Aorta (tissue), 5 donors: ENCODE results near the gene ELF2. TPM values are rescaled to one million over a fixed set of nuclear protein-coding genes. Genes with fewer than 3 reads are reported as not detected.

Experiments used
- ATAC-seq: fragments of 200-7000 bp; cut with Tn5 transposase; one replicate; pipeline ENCODE4 v1.9.1; 2022; ENCODE audit warnings: moderate library complexity; ENCODE audit not compliant: low FRiP score
- DNase-seq, 2 donors: peaks; one replicate each; pipeline ENCODE4 v3.0.0-alpha.2; 2020
- H3K27ac ChIP-seq, 2 donors: one replicate each; pipeline ENCODE4 v1.5.1; 2013; ENCODE audit warnings: low read length in 2 of 2, mild to moderate bottlenecking in 2 of 2, moderate library complexity in 2 of 2, control low read depth in 1 of 2, inconsistent platforms in 1 of 2, low read depth in 1 of 2
- H3K27me3 ChIP-seq, 2 donors: one replicate each; pipeline ENCODE4 v1.6.1; 2013; ENCODE audit warnings: control low read depth in 1 of 2, low read length in 1 of 2, mild to moderate bottlenecking in 1 of 2, moderate library complexity in 1 of 2; ENCODE audit not compliant: insufficient read depth in 2 of 2, control insufficient read depth in 1 of 2
- H3K36me3 ChIP-seq, 2 donors: one replicate each; pipeline ENCODE4 v1.6.1; 2013; ENCODE audit warnings: control low read depth in 1 of 2, low read length in 1 of 2, mild to moderate bottlenecking in 1 of 2; ENCODE audit not compliant: insufficient read depth in 2 of 2, control insufficient read depth in 1 of 2
- H3K4me1 ChIP-seq, 2 donors: one replicate each; pipeline ENCODE4 v1.6.1; 2013; ENCODE audit warnings: low read length in 2 of 2, control low read depth in 1 of 2, mild to moderate bottlenecking in 1 of 2, moderate library complexity in 1 of 2; ENCODE audit not compliant: insufficient read depth in 2 of 2, control insufficient read depth in 1 of 2
- H3K4me3 ChIP-seq, 2 donors: one replicate each; pipeline ENCODE4 v1.5.1; 2013; ENCODE audit warnings: low read length in 2 of 2, control low read depth in 1 of 2, mild to moderate bottlenecking in 1 of 2
- H3K9me3 ChIP-seq: one replicate; pipeline ENCODE4 v1.6.1; 2013; ENCODE audit warnings: mild to moderate bottlenecking, low read length; ENCODE audit not compliant: control insufficient read depth
- WGBS, 2 donors: extraction: QIAGEN DNeasy Blood & Tissue Kit; methylation state at CpG; one replicate each; pipeline ENCODE4 v1.1.7; 2013; 5-methylcytosine and 5-hydroxymethylcytosine counted together
- intact Hi-C, 2 donors: fragments of 100-400 bp; cut with DNase I; formaldehyde crosslinking; loops; one replicate each; pipeline versions ENCODE4 v1.14.2 to v1.15.0; 2022
- polyA plus RNA-seq, 2 donors: library from polyadenylated mRNA; stranded (reverse); fragments of 200-250 nt; gene quantifications; one replicate each; pipeline ENCODE4 v1.2.3, GENCODE V29; 2013
- total RNA-seq, 2 donors: library from RNA; stranded (reverse); fragmentation: NEBNext Ultra II Directional; extraction: Animal tissue kit (Norgen Biotek cat#: 25700); gene quantifications; one replicate each; pipeline ENCODE4 v1.2.1, GENCODE V29; 2021
- donor health status: healthy with polysubstance abuse.
- donor health status: Bipolar disorder and iron deficiency.
- donor health status: DM: no; HTN: no; CAD: no.
- donor health status: DM: no; HTN: no; CAD: no.
- donor health status: DM: yes; HTN: yes; CAD: no.

ELF2 gene
- total and polyA plus RNA-seq, 4 donors: 12.3 to 102 (median 58.4) TPM

- Histone ChIP-seq H3K4me3 (no peak overlapping the region), H3K4me1 (peaks cover 8 to 30% of the 10 kb centered on the region in 2 donors), H3K9me3 (no peaks in the 10 kb centered on the region), H3K27ac (no peak overlapping the region), H3K27me3 (no peaks in the 10 kb centered on the region), H3K36me3 (no peaks in the 10 kb centered on the region)
- ATAC-seq (no peak), DNase-seq (no peak)
- 60 to 72% methylated on average over 2 of the region's 2 CpGs for WGBS, 2 donors
- intact Hi-C loops: no loop called here
Observed at GRCh38 chr4:139142980-139143379, 34.0 kb downstream of the ELF2 start.

GRCh38 chr4:139142087-139142486 is 34.9 kb downstream of the ELF2 start:
- WGBS, 2 donors: 5 to 10% methylated on average over 1 of the region's 1 CpG
- intact Hi-C loops: no loop called here
- peaks cover 8 to 30% of the 10 kb centered on the region in 2 donors for H3K4me1 ChIP-seq

GRCh38 chr4:139137763-139138162 is 39.3 kb downstream of the ELF2 start:
- Histone ChIP-seq H3K27me3 (no peaks in the 10 kb centered on the region), H3K27ac (no peak overlapping the region), H3K4me1 (peaks cover 0 to 20% of the 10 kb centered on the region in 2 donors), H3K4me3 (no peak overlapping the region), H3K9me3 (no peaks in the 10 kb centered on the region), H3K36me3 (no peaks in the 10 kb centered on the region)
- WGBS, 2 donors: 91 to 94% methylated on average over 3 of the region's 3 CpGs
- DNase-seq (no peak), ATAC-seq (no peak)
- intact Hi-C loops: no loop called here

More at GRCh38 chr4:139142087-139142486, 34.9 kb downstream of the ELF2 start:
- Histone ChIP-seq H3K36me3 (no peaks in the 10 kb centered on the region), H3K27me3 (no peaks in the 10 kb centered on the region), H3K9me3 (no peaks in the 10 kb centered on the region), H3K27ac (no peak overlapping the region), H3K4me3 (no peak overlapping the region)
- DNase-seq (no peak), ATAC-seq (no peak)

- H3K4me3 ChIP-seq: no peak overlapping the region
- ATAC-seq: no peak
- H3K36me3 ChIP-seq: no peaks in the 10 kb centered on the region
- no peaks in the 10 kb centered on the region for H3K9me3 ChIP-seq
- DNase-seq: no peak
- H3K27ac ChIP-seq: no peak overlapping the region
- H3K4me1 ChIP-seq: no peaks in the 10 kb centered on the region
- intact Hi-C loops: loop anchor here in 1 of 2 donors (5.0 kb wide), 1 partner anchor 43 kb away; the partner anchor contains the start of gene ELF2
- H3K27me3 ChIP-seq: no peaks in the 10 kb centered on the region
Observed at GRCh38 chr4:139134403-139134802, 42.6 kb downstream of the ELF2 start.

GRCh38 chr4:139131209-139131870 is 45.7 kb downstream of the ELF2 start:
- 5 to 7% methylated on average over 3 of the region's 3 CpGs for WGBS, 2 donors
- peak overlapping the region in 1 of 2 donors; percentile 95 for H3K27ac ChIP-seq
- ATAC-seq (peak; percentile 19), DNase-seq (no peak)
- intact Hi-C loops: loop anchor here in 1 of 2 donors (5.0 kb wide), 1 partner anchor 46 kb away; the partner anchor contains the start of gene ELF2
- no peaks in the 10 kb centered on the region for H3K9me3 ChIP-seq
- H3K4me1 ChIP-seq: peaks cover 0 to 5% of the 10 kb centered on the region in 2 donors
- no peaks in the 10 kb centered on the region for H3K27me3 ChIP-seq
- H3K36me3 ChIP-seq: no peaks in the 10 kb centered on the region
- H3K4me3 ChIP-seq: no peak overlapping the region

- no peak for DNase-seq
- 77 to 82% methylated on average over 3 of the region's 3 CpGs for WGBS, 2 donors
- peak overlapping the region in 1 of 2 donors; percentile 76 for H3K27ac ChIP-seq
- no peaks in the 10 kb centered on the region for H3K27me3 ChIP-seq
- no peaks in the 10 kb centered on the region for H3K36me3 ChIP-seq
- peaks cover 0 to 5% of the 10 kb centered on the region in 2 donors for H3K4me1 ChIP-seq
- no peak for ATAC-seq
- no peaks in the 10 kb centered on the region for H3K9me3 ChIP-seq
- no peak overlapping the region for H3K4me3 ChIP-seq
- intact Hi-C loops: no loop called here
Observed at GRCh38 chr4:139129206-139129605, 47.8 kb downstream of the ELF2 start.

GRCh38 chr4:139126898-139127297 is 50.1 kb downstream of the ELF2 start:
- intact Hi-C loops: no loop called here
- peaks cover 0 to 5% of the 10 kb centered on the region in 2 donors for H3K4me1 ChIP-seq
- no peak overlapping the region for H3K4me3 ChIP-seq
- 84% methylated on average over 3 of the region's 3 CpGs for WGBS, 2 donors
- ATAC-seq: no peak
- H3K27me3 ChIP-seq: no peaks in the 10 kb centered on the region
- H3K27ac ChIP-seq: peak overlapping the region in 1 of 2 donors; percentile 17
- no peaks in the 10 kb centered on the region for H3K9me3 ChIP-seq
- DNase-seq: no peak
- no peaks in the 10 kb centered on the region for H3K36me3 ChIP-seq

- no peaks in the 10 kb centered on the region for H3K27me3 ChIP-seq
- H3K4me1 ChIP-seq: peaks cover 0 to under 1% of the 10 kb centered on the region in 2 donors
- H3K36me3 ChIP-seq: peaks cover 0 to 5% of the 10 kb centered on the region in 2 donors
- intact Hi-C loops: no loop called here
- H3K9me3 ChIP-seq: no peaks in the 10 kb centered on the region
- DNase-seq (no peak), ATAC-seq (no peak)
- no peak overlapping the region for H3K4me3 ChIP-seq
- 96 to 98% methylated on average over 2 of the region's 2 CpGs for WGBS, 2 donors
- no peak overlapping the region for H3K27ac ChIP-seq
Observed at GRCh38 chr4:139123910-139124309, 53.1 kb downstream of the ELF2 start.

- 73 to 85% methylated on average over 1 of the region's 1 CpG for WGBS, 2 donors
- ATAC-seq (no peak), DNase-seq (no peak)
- Histone ChIP-seq H3K9me3 (no peaks in the 10 kb centered on the region), H3K4me3 (no peak overlapping the region), H3K4me1 (no peaks in the 10 kb centered on the region), H3K27me3 (no peaks in the 10 kb centered on the region), H3K27ac (no peak overlapping the region), H3K36me3 (peaks cover 0 to 5% of the 10 kb centered on the region in 2 donors)
- intact Hi-C loops: no loop called here
Observed at GRCh38 chr4:139118365-139118764, 58.7 kb downstream of the ELF2 start.
